Stimulated activated CD4-positive, alpha-beta T cell treated with anti-CD3 and anti-CD28 coated beads, Interleukin-15, amount 100 ng/mL, for 24 hours (primary cell): Measurements from ENCODE around the gene DCXR.

Source experiments
- DNase-seq: peaks from one replicate; pipeline ENCODE4 v3.0.0-alpha.2; 2020

The DCXR gene

DNA sequence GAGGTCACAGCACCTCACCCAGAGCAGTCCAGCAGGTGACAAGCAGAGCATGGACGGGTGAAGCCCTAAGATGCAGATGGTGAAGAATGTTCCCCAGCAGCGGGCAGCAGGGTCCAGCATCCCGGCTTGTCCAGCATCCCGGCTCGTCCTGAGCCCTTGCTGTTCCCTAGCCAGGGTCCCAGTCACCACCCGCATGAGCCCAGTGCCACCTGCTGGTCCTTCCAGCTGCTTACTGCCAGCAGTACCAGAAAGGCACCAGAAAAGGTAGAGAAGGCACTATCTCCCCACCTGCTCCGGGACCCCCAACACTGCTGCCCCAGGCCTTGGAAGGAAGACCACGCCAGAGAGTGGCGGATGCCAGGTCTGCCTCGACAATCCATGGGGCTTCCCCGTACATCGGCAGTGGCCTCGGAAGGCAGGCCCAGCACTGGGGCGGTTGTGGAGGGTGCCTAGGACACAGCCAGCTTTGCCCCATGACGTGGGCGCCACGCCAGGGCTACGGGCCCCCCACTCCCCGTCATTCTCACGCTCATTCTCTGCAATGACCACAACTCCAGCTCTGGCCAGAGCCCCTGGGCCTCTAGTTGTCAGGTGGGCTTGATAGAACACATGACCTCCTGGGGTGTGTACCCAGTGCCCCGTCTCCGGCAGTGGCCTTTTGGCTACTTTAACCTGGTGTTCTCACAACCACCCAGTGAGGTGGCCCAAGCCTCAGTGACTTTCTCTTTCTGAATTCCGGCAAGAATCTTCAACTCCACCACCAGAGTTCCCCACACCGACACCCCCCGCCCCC, 16.2 kb downstream of the DCXR start:
- peak; percentile 68 for DNase-seq

DNA sequence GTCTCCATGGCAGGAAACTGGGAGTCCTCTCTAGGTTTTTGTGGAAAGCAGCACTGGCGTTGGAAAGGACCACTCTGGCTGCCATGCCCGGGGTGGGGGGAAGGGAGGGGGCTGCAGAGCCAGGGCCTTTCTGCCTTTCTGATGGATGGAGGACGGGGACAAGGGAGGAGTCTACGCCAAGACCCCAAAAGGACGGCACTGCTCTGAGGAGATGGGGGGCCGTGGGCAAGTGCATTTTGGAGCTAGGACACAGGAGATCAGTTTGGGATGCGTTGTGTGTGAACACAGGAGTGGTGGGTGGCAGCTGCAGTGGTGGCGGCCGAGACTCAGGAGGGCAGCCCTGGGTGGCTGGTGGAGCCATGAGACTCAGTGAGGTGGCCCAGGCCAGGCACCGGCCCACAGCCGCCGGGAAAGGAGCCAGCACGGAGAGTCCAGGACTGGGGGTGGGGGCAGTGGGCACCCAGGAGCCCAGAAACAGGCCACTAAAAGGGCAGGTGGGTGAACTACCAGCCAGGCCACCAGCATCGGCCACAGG, 16.9 kb downstream of the DCXR start:
- no peak for DNase-seq

- DNase-seq = peak; percentile 83
Measured at GRCh38 chr17:82019690-82020571, 17.6 kb downstream of the DCXR start.

- no peak for DNase-seq
Measured at GRCh38 chr17:82018989-82019689, 18.4 kb downstream of the DCXR start.

DNA sequence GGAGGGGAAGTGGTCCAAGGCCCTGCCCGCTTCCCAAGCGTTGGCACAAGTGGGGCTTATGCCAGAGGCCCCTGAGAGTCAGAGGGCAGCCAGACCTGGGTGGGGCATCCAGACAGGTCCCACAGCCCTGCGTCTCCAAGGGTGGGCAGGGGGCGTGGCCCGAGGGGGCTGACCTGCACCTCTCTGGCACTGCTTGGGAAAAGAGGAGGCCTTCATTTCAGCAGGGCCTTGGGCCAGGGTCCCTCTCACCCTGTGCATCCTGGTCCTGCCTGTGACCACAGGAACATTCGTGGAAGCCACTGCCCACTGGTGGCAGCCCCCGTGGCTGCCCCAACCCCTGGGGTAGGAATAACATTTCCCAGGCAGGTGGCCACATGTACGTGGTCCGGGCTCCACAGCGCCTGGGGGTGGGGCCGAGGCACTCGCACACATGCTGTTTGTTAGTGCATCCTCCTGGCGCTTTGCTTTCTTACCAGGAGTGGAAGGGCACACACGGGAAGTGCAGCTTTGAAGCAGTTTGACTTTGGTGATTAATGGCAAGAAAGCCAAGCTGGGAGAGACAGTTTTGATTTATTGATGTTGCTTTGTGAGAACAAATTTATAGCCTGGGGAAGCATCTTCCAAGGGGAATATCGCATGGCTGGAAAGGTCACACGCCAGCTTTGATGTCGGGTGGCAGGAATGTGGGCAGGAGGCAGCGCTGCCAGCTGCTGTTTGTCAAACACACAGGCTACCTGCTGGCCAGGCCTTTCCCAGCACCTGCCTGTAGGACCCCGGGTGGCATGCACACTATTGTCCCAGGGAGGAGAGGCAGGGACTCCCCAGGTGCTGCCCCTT, 19.1 kb downstream of the DCXR start:
- DNase-seq = no peak

DNA sequence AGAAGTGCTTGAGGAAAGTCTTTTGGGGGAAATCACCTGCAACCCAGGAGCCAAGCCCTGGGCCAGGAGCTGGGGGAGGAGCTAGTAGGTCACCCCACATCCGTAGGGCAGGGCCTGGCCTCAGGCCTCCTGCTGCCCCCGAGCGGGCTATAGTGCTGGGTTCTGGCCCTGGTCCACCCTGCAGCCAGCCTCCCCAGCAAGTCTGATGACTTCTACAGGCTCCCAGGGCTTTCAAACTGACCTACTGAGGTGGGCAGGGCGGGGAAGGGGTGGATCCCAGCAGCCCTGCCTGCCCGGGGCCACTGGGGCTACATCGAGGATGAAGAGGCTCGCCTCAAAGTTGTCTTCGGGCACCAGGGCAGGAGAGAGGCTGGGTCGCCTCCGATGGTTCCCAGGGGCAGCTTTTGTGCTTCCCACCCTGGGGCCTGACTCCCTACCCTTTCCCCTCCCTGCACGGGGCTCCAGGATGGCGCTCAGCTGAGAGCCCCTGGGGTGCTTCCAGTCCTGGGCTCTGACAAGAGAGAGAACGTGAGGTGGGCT, 19.8 kb downstream of the DCXR start:
- DNase-seq = no peak

DNA sequence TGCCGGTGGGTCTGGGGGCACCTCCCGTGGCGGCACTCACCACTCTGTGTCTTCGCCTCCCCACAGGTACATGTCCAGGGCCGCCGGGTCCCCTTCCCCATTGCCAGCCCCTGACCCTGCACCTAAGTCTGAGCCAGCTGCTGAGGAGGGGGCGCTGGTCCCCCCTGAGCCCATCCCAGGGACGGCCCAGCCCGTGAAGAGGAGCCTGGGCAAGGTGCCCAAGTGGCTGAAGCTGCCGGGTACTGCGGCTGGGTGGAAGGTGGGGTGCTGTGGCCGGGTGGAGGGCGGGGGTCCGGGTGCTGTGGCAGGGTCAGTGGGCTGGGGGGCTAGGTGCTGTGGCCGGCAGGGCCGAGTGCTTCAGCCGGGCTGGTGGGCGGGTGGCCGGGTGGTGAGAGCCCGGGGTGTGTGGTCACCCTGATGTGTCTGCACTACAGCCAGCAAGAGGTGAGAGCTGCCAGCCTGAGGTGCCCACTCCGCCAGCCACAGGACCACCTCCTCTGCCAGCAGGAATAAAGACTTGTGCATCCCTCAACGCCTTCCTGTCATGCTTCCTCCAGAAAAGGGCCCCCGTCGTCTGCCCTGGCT, 20.5 kb downstream of the DCXR start:
- no peak for DNase-seq

DNA sequence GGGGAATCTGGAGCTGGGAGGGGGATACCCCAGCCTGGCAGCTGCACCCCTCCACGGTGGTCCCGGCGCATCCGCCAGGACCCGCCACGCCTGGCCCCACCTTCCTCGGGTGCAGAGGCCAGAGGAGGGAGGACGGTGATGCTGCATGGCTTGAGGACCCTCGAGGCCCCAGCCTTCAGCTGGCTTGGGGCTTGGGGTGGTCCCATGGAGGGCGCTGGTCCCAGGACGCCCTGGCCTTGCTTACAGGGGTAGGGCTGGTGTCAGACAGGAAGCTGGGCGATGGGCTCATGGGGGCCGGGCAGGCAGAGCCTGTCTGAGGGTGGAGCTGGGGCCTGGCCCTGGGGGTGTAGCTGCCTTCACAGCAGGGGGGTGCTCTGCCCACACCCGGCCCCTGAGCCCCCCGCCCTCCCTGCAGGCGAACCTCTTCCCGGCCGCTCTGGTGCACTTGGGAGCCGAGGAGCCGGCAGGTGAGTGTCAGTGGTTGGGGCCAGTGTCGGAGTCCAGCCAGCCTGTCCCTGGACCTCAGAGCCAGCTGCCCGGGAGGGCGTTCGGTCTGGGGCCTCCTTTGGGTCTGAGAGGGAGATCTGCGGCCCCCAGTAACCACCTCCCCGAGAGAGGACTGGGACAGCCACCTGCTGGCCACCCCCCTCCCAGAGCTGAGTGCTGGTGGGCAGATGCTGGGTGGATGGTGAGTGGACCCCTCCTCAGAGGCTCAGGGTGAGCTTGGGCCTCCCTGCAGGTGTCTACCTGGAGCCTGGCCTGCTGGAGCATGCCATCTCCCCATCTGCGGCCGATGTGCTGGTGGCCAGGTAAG, 21.2 kb downstream of the DCXR start:
- DNase-seq = no peak

DNA sequence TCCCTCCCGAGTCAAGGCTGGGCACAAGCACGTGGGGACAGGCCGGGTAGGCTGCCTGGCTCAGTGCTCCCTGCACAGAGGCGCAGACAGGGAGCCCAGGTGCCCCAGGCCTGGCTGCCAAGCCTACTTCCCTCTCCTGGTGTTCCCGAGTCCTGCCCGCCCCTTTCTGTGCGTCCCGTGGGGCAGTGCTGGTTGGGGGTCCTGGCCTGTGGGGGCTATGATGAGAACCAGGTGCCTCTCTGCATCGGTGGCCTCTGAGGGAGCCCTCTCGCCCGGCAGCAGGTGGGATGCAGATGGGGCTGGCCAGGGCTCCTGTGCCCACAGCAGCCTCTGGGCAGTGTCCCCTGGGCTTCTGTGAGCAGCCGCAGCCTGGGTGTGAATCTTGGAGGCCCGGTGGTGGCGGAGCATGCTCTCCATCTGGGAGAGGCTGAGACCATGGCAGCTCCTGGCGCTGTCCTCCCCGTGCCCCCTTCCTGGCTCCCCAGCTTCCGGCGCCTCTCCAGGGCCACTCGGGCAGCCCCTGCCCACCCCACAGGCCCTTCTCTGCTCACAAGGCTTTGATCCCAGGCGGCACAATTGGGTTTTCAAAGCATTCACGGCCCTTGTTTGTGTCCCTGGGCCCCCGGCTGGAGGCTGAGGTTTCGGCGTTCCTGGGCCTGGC, 22.1 kb downstream of the DCXR start:
- DNase-seq = no peak

DNA sequence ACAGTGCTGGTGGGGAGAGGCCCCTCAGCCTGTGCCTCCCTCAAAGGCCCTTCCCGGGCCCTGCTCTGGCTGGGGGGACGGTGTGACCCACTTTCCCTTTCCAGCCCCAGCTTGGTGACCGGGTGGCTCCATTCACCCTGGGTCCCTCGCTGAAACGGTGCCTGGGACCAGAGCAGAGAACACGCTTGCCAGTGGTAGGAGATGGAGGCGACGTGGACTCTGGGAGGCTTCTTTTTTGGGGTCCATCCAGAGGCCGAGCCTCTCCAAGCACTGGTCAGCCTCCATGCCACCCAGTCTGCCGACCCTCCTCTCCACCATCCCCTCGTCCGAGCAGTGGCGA, 22.6 kb downstream of the DCXR start:
- no peak for DNase-seq

DNA sequence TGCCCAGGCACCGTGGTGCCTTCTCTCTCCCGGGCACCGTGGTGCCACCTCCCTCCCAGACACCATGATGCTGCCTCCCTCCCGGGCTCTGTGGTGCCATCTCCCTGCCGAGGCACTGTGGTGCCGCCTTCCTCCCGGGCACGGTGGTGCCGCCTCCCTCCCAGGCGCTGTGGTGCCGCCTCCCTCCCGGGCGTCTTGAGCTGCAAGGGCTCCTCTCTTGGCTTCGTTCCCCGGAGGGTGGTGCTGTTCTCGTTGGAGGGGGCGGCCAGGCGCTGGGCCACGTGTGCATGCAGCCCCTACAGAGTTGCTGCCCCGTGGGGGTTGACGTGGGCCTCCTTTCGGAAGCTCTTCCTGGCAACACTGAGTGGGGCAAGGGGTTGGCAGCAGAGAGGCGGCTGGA, 23.1 kb downstream of the DCXR start:
- DNase-seq = no peak

DNA sequence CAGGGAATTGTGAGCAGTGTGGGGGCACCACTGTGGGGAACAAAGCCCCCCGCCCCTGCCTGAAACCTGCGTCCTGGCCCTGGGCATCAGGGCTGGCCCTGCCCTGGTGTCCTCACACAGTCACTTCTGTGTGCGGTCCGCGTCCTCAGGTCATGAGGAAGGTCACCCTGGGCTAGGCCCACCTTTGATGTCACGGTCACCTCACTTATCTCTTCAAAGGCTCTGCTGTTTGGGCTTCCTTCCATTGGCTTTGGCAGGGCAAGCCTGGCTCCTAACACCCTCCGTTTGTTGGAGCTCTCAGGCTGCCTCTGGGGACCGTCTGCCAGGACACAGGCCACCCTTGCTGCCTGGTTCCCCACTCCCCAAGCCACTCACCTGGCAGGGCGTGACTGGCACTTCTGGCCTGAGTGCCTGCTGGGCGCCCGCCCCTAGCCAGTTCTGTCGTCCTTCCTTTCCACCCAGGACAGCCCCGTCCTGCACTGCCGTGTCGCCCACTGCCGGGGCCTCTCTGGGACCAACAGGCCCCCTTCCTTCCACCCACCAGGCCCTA, 23.6 kb downstream of the DCXR start:
- DNase-seq = no peak

- no peak for DNase-seq
Measured at GRCh38 chr17:82013341-82013740, 24.2 kb downstream of the DCXR start.

GRCh38 chr17:82012640-82013295, 24.7 kb downstream of the DCXR start:
- DNase-seq = no peak

- no peak for DNase-seq
Measured at GRCh38 chr17:82012261-82012639, 25.2 kb downstream of the DCXR start.

- DNase-seq = no peak
Measured at GRCh38 chr17:82011617-82012187, 25.8 kb downstream of the DCXR start.

DNA sequence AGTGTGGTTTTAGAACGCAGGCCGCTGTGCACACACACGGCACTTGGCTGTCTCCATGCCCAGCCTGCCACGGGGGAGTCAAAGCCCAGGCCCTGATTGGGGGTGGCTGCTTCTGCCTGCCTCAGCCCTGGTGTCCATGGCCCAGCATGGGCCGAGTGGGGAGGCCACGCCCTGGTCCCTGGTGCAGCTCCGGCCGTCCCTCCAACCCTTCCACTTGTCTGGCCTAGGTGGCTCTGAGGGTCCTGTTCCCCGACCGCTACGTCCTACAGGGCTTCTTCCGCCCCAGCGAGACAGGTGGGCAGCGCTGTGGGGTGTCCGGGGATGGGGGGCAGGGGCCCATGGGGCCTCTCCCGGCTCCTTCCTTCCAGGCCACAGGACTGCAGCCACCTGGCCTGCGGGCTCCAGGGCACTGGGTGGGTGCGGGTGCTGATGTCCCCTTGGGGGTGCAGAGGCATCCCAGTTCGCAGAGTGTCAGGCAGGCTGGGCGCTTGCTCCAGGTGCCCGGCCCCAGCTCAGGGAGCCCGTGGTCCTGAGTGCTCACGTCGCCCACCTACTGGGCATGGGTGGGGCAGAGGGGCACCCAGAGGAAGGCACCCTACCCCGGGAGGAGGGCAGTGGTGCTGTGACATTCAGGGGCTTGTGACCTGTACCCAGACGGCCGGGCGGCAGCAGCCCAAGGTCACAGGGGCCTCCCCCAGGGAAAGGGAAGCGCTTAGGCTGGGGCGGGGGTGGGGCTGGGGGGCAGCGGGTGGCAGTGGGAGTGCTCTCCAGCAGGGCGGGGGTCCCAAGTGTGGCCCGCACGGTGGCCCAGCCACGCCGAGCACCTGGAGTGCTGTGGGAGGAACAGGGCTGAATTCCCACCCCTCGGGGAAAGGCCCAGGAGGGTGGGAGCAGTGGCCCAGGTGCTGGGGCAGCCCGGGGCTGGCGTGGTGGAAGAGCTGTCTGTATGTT, 26.6 kb downstream of the DCXR start:
- DNase-seq = no peak

- DNase-seq = no peak
Measured at GRCh38 chr17:82009413-82009812, 28.1 kb downstream of the DCXR start.
